Measurements from ENCODE around the gene ICE2.

DNA sequence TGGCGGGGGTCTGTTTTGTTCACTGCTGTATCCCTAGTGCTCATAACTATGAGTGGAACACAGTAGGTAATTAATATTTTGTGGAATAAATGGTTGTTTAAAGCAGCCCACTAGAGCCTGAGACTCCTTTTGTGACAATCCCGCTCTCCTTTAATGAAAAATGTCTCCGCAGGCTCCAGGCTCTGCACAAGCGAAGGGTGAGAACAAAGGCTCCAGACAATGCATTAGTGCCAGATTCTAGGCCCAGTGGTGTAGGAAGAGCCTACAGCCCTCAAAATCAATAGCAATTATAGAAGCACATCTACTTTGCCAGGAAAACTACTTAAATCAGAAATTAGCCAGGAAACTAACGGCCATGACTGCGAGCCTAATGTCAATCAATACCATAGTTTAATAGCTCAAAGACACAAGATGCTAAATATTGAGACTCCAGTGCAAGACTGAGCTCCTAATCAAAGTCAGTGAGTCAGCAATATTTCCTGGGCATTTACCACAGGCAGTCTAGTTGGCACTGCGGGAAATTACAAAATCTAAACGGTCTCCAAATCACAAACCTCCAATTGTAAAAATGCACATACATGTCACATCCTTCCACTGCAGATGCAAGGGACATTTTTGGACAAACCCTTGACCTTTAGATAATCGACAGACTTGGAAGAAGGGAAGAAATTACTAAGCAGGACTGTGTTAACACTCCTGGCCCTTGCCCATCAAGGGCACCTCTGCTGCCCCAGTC, 83.5 kb downstream of the ICE2 start:
- TF ChIP-seq, protein P1, sequence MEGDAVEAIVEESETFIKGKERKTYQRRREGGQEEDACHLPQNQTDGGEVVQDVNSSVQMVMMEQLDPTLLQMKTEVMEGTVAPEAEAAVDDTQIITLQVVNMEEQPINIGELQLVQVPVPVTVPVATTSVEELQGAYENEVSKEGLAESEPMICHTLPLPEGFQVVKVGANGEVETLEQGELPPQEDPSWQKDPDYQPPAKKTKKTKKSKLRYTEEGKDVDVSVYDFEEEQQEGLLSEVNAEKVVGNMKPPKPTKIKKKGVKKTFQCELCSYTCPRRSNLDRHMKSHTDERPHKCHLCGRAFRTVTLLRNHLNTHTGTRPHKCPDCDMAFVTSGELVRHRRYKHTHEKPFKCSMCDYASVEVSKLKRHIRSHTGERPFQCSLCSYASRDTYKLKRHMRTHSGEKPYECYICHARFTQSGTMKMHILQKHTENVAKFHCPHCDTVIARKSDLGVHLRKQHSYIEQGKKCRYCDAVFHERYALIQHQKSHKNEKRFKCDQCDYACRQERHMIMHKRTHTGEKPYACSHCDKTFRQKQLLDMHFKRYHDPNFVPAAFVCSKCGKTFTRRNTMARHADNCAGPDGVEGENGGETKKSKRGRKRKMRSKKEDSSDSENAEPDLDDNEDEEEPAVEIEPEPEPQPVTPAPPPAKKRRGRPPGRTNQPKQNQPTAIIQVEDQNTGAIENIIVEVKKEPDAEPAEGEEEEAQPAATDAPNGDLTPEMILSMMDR (IDR thresholded peaks at IDR 0.05) = no peak
- no peak for TF ChIP-seq EZH2 (IDR thresholded peaks at IDR 0.05)
